ENCODE results near the gene RFC2.

RFC2 gene

GRCh38 chr7:74197449-74198124 lies 56.6 kb downstream of the RFC2 start:
- no peak for TF ChIP-seq TAF1 (IDR thresholded peaks at IDR 0.05; ENCODE audit: low read depth)
- no peak for TF ChIP-seq YY1 (IDR thresholded peaks at IDR 0.05; ENCODE audit: low read depth)
- TF ChIP-seq CEBPB (IDR thresholded peaks at IDR 0.05): no peak
- TF ChIP-seq EGR1 (IDR thresholded peaks at IDR 0.05): no peak
- no peak for TF ChIP-seq FOXM1 (IDR thresholded peaks at IDR 0.05; ENCODE audit: borderline replicate concordance, low read depth)
- no peak for TF ChIP-seq TCF12 (IDR thresholded peaks at IDR 0.05; ENCODE audit: low read depth)
- TF ChIP-seq MAX (IDR thresholded peaks at IDR 0.05): no peak
- no peak for TF ChIP-seq ZBTB7A (IDR thresholded peaks at IDR 0.05; ENCODE audit: low read depth)
- no peak for TF ChIP-seq USF1 (IDR thresholded peaks at IDR 0.05)

GRCh38 chr7:74194686-74195085 lies 59.5 kb downstream of the RFC2 start:
- TF ChIP-seq ZBTB7A (IDR thresholded peaks at IDR 0.05; ENCODE audit: low read depth): no peak
- no peak for TF ChIP-seq USF1 (IDR thresholded peaks at IDR 0.05)
- TF ChIP-seq RAD21 (IDR thresholded peaks at IDR 0.05; ENCODE audit: low read depth): no peak
- TF ChIP-seq EGR1 (IDR thresholded peaks at IDR 0.05): no peak
- TF ChIP-seq FOXM1 (IDR thresholded peaks at IDR 0.05; ENCODE audit: borderline replicate concordance, low read depth): no peak
- no peak for TF ChIP-seq TCF12 (IDR thresholded peaks at IDR 0.05; ENCODE audit: low read depth)
- no peak for TF ChIP-seq NFIC (IDR thresholded peaks at IDR 0.05)
- no peak for TF ChIP-seq YY1 (IDR thresholded peaks at IDR 0.05; ENCODE audit: low read depth)
- TF ChIP-seq TAF1 (IDR thresholded peaks at IDR 0.05; ENCODE audit: low read depth): no peak
- no peak for TF ChIP-seq TEAD4 (IDR thresholded peaks at IDR 0.05)
- TF ChIP-seq EP300 (IDR thresholded peaks at IDR 0.05; ENCODE audit: borderline replicate concordance): no peak
- no peak for TF ChIP-seq REST (IDR thresholded peaks at IDR 0.05; ENCODE audit: low read depth)
- no peak for TF ChIP-seq MAX (IDR thresholded peaks at IDR 0.05)
- TF ChIP-seq CREB1 (IDR thresholded peaks at IDR 0.05; ENCODE audit: low read depth): no peak
- no peak for TF ChIP-seq CEBPB (IDR thresholded peaks at IDR 0.05)

- no peak for TF ChIP-seq NFIC (IDR thresholded peaks at IDR 0.05)
- no peak for TF ChIP-seq YY1 (IDR thresholded peaks at IDR 0.05; ENCODE audit: low read depth)
These were observed 60.3 kb downstream of the RFC2 start for GRCh38 chr7:74193913-74194312.

GRCh38 chr7:74193054-74193453 lies 61.1 kb downstream of the RFC2 start:
- TF ChIP-seq TCF12 (IDR thresholded peaks at IDR 0.05; ENCODE audit: low read depth) (no peak), YY1 (IDR thresholded peaks at IDR 0.05; ENCODE audit: low read depth) (no peak), RAD21 (IDR thresholded peaks at IDR 0.05; ENCODE audit: low read depth) (no peak), EGR1 (IDR thresholded peaks at IDR 0.05) (no peak), ZBTB7A (IDR thresholded peaks at IDR 0.05; ENCODE audit: low read depth) (no peak), CREB1 (IDR thresholded peaks at IDR 0.05; ENCODE audit: low read depth) (no peak), EP300 (IDR thresholded peaks at IDR 0.05; ENCODE audit: borderline replicate concordance) (no peak), REST (IDR thresholded peaks at IDR 0.05; ENCODE audit: low read depth) (no peak)

- TF ChIP-seq NFIC (IDR thresholded peaks at IDR 0.05): no peak
- no peak for TF ChIP-seq YY1 (IDR thresholded peaks at IDR 0.05; ENCODE audit: low read depth)
- TF ChIP-seq CEBPB (IDR thresholded peaks at IDR 0.05): no peak
- no peak for TF ChIP-seq RAD21 (IDR thresholded peaks at IDR 0.05; ENCODE audit: low read depth)
These were observed 63.0 kb downstream of the RFC2 start for GRCh38 chr7:74191231-74191630.

- TF ChIP-seq REST (IDR thresholded peaks at IDR 0.05; ENCODE audit: low read depth) (no peak), CEBPB (IDR thresholded peaks at IDR 0.05) (no peak), YY1 (IDR thresholded peaks at IDR 0.05; ENCODE audit: low read depth) (no peak), ZBTB7A (IDR thresholded peaks at IDR 0.05; ENCODE audit: low read depth) (no peak), TCF12 (IDR thresholded peaks at IDR 0.05; ENCODE audit: low read depth) (no peak), EP300 (IDR thresholded peaks at IDR 0.05; ENCODE audit: borderline replicate concordance) (no peak), USF1 (IDR thresholded peaks at IDR 0.05) (no peak), NFIC (IDR thresholded peaks at IDR 0.05) (no peak), RAD21 (IDR thresholded peaks at IDR 0.05; ENCODE audit: low read depth) (no peak), TEAD4 (IDR thresholded peaks at IDR 0.05) (no peak)
These were observed 63.9 kb downstream of the RFC2 start for GRCh38 chr7:74190259-74190658.
